Measurements from ENCODE around the gene S100B.
A peak's percentile ranks its signal among the peaks of the same experiment; 100 is the strongest.
"Not testable (repeated sequence)": the region's sequence is repeated elsewhere in the genome, so short reads cannot be mapped to it uniquely, and the experiment has no call there.

S100B gene

GRCh38 chr21:46598581-46599572 is 6.0 kb downstream of the S100B start:
- DNase-seq: peak; percentile 13

- no peak for DNase-seq
These were observed 7.0 kb downstream of the S100B start for GRCh38 chr21:46597896-46598343.

GRCh38 chr21:46597031-46597430 is 7.9 kb downstream of the S100B start:
- DNase-seq: no peak

DNA sequence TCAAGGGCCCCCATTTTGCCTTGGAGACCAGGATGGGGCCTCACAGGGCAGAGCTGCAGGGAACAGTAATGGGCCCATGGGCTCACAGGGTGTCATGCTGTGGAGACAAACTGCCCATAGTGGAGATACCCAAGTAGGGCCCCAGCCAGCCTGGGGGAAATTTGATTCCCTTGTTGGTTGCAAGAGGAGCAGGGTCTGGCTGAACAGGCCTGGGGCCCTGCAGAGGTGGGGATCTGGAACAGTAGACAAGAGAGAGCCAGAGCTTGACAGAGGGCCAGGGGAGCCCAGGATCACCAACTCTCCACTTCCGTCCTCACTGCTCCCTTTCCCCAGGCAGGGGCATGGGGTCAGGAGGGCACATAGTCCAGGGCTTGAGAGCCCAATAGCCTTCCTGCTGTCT is 8.7 kb downstream of the S100B start:
- DNase-seq: no peak

- DNase-seq: peak; percentile 19
These were observed 10.6 kb downstream of the S100B start for GRCh38 chr21:46594276-46594675.

DNA sequence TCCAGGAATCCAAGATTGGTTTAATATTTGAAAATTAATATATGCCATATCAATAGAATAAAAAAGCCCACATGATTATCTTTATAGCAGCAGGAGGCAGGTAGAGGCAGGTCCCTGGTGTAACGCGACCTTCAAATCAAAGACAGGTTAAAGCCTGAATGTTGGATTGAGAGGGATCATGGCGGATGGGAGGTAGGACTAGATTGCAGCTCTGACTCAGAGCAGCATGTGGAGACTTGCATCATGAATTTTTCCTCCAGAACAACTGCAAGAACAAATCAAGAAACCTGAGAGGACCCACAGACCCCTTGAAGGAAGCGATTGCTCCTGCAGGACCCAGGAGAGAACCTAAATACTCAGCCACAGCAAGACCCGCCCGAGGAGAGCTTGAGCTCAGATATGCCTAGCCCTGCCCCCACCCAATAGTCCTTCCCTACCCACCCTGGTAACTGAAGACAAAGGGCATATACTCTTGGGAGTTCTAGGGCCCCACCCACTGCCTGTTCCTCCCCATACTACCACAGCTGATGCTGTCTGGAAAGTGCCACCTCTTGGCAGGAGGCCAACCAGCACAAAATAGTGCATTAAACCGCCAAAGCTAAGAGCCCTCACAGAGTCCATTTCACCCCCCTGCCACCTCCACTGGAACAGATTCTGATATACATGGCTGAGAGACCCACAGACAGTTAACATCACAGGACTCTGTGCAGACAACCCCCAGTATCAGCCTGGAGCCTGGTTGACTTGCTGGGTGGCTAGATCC is 19.5 kb downstream of the S100B start:
- DNase-seq: no peak

DNA sequence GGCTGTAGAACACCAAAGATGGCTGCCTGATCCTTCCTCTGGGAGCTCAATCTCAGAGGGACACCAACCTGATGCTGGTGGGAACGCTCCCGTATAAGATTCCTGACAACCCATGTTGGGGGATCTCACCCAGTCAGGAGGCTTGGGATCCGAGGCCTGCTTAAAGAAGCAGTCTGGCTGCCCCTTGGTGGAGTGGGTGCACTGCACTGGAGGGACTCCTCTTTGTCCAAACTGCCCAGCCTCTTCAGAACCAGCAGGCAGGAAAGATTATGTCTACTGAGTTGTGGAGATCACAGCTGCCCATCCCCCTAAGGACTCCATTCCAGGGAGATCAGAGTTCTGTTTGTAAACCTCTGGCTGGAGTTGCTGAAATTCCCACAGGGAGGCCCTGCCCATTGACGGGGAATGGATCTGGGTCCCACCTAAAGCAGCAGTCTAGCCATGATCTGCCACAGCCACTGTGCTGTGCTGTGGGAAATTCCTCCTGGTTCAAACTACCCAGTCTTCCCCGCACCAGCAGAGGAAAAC is 23.0 kb downstream of the S100B start:
- no peak for DNase-seq

- DNase-seq: not testable (repeated sequence)
These were observed 25.5 kb downstream of the S100B start for GRCh38 chr21:46579394-46579793.

GRCh38 chr21:46577786-46578185 is 27.1 kb downstream of the S100B start:
- DNase-seq: not testable (repeated sequence)

GRCh38 chr21:46572850-46573249 is 32.0 kb downstream of the S100B start:
- no peak for DNase-seq

GRCh38 chr21:46570631-46571030 is 34.3 kb downstream of the S100B start:
- DNase-seq: no peak

DNA sequence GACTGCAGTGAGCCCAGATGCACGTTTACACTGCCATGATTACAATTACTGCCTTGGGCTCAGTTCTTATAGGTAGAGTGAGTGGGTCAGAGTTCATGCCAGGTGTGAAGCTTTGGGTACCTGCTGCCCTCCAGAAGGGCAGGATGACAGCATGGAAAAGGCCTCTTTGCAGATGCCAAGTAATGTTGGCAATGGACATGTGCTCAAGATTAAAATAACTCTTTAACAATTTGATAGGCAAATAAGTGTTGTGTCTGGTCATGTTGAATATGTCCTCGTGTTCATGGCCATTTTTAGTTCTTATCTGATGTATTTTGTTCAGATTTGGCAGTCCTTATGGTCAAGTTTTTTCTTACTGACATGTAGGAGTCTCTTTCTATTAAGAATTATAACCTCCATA is 34.8 kb downstream of the S100B start:
- DNase-seq: no peak

GRCh38 chr21:46569081-46569480 is 35.8 kb downstream of the S100B start:
- DNase-seq: no peak

- no peak for DNase-seq
These were observed 36.3 kb downstream of the S100B start for GRCh38 chr21:46568562-46568961.

DNA sequence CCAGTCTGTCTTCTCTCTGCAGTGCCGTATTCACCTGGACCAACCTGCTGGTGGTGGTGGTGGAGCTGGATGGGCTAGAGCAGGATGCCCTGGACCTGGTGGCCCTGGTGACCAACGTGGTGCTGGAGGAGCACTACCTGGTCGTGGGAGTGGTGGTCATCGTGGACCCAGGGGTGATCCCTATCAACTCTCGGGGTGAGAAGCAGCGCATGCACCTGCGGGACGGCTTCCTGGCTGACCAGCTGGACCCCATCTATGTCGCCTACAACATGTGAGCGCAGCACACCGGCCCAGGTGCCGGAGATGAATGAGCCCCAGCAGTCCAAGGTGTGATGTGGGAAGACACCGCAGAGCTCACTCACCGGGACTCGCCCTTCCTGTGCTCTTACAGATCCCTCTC is 37.5 kb downstream of the S100B start:
- DNase-seq: no peak

- DNase-seq: no peak
These were observed 40.5 kb downstream of the S100B start for GRCh38 chr21:46564391-46564790.

GRCh38 chr21:46562964-46563607 is 41.8 kb downstream of the S100B start:
- DNase-seq: no peak

DNA sequence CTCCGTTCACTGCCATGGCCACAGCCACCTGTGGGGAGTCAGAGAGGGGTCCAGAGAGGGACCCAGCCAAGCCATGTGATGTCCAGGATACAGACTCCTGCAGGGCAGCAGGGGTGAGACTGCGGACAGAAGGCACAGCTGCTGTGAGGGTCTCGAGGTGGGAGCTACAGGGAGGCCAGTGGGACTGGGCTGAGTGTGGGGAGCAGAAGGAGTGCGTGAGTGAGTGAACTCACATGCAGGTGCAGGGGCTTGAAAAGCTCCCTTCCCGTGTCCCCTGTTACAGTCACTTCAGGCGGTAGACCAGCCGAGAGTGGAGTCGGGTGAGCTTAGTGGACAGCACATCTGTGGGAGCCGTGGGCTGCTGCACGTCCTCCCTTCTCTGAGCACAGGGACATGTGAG is 42.4 kb downstream of the S100B start:
- DNase-seq: no peak

GRCh38 chr21:46561445-46562090 is 43.3 kb downstream of the S100B start:
- no peak for DNase-seq

GRCh38 chr21:46560568-46561444 is 44.1 kb downstream of the S100B start:
- no peak for DNase-seq

DNA sequence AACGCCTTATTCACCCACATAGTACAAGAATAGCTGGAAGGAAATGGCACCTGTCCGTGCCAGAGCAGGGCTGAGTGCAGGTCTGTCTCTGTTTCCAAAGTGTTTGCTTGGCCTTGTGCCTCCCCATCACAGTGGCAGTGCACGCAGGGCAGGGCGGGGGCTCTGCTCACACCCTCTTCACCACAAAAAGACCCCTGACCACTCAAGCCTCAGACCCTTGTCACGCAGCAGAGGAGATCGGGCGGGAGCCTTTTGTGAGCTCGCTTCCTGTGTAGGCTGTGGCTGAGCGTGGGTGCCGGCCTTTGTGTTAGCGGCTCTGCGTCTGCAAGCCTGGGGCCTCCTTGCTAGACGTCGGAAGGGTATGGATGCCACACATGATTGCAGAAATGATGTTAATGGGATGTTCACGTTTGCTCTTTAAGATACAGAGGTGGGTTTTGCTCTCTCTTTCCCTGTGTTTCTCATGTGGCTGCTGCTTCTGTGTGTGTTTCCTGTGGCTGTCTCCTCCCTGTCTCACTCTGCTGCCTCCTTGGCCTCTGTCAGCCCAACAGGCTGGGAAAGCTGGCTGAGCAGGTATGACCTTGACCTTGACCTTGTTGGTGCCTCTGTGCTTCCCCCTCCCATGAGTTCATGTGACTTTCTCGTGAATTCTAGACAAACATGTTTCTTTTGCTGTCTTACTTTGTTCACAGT is 45.4 kb downstream of the S100B start:
- DNase-seq: no peak
